ENCODE data around the gene KCTD21. TPM values are rescaled to one million over a fixed set of nuclear protein-coding genes. Genes with fewer than 3 reads are reported as not detected.
A peak's percentile ranks its signal among the peaks of the same experiment; 100 is the strongest.
"Not testable (repeated sequence)": the region's sequence is repeated elsewhere in the genome, so short reads cannot be mapped to it uniquely, and the experiment has no call there.

The KCTD21 gene
- 10 to 100 TPM in 3 of 4 donors, 1 to 10 TPM in 1; 8.7 to 25.2 (median 16.9) TPM for total RNA-seq

GRCh38 chr11:78188286-78189173 lies at the start of gene KCTD21, which contains the start of gene USP35:
TSS of gene KCTD21 (minus strand) at chr11:78188626. CDS start at chr11:78174554, 14,072 bp downstream.
TSS of gene USP35 (plus strand) at chr11:78188919. CDS start at chr11:78196246, 7,327 bp downstream.
- peak within 1 kb of the TSS; percentile 82 to 94 (median 86) for H3K27ac ChIP-seq
- no peaks in the 10 kb centered on the region for H3K27me3 ChIP-seq
- no peaks in the 10 kb centered on the region for H3K9me3 ChIP-seq
- H3K4me1 ChIP-seq: peaks cover 0 to 25% (median 8%) of the 10 kb centered on the region in 4 donors
- TF ChIP-seq CTCF (IDR thresholded peaks at IDR 0.05): no peak
- TF ChIP-seq POLR2A (IDR thresholded peaks at IDR 0.05): peak; percentile 78 to 89
- peak within 1 kb of the TSS; percentile 83 to 98 (median 96) for H3K4me3 ChIP-seq
- peak; percentile 92 to 98 (median 97) for DNase-seq
- H3K36me3 ChIP-seq: no peaks in the 10 kb centered on the region

GRCh38 chr11:78237293-78238046 lies 49.0 kb upstream of the KCTD21 start:
- H3K36me3 ChIP-seq: no peaks in the 10 kb centered on the region
- H3K27ac ChIP-seq: no peak overlapping the region
- H3K4me1 ChIP-seq: no peaks in the 10 kb centered on the region
- no peak for DNase-seq
- H3K27me3 ChIP-seq: no peaks in the 10 kb centered on the region
- H3K4me3 ChIP-seq: no peak overlapping the region
- TF ChIP-seq POLR2A (IDR thresholded peaks at IDR 0.05) (no peak), CTCF (IDR thresholded peaks at IDR 0.05) (no peak)
- H3K9me3 ChIP-seq: no peaks in the 10 kb centered on the region

GRCh38 chr11:78234006-78234405 lies 45.6 kb upstream of the KCTD21 start:
- no peaks in the 10 kb centered on the region for H3K36me3 ChIP-seq
- H3K27me3 ChIP-seq: no peaks in the 10 kb centered on the region
- no peak for DNase-seq
- no peak overlapping the region for H3K27ac ChIP-seq
- H3K4me1 ChIP-seq: peaks cover 0 to 9% (median 0%) of the 10 kb centered on the region in 4 donors
- no peaks in the 10 kb centered on the region for H3K9me3 ChIP-seq
- no peak overlapping the region for H3K4me3 ChIP-seq
- TF ChIP-seq CTCF (IDR thresholded peaks at IDR 0.05) (no peak), POLR2A (IDR thresholded peaks at IDR 0.05) (no peak)

GRCh38 chr11:78233046-78233445 lies 44.6 kb upstream of the KCTD21 start:
- not testable (repeated sequence) for H3K4me3 ChIP-seq, H3K4me1 ChIP-seq, H3K9me3 ChIP-seq, H3K27me3 ChIP-seq, DNase-seq, H3K27ac ChIP-seq, H3K36me3 ChIP-seq

GRCh38 chr11:78231962-78232501 lies 43.6 kb upstream of the KCTD21 start:
- no peaks in the 10 kb centered on the region for H3K9me3 ChIP-seq
- no peaks in the 10 kb centered on the region for H3K36me3 ChIP-seq
- peaks cover 0 to 9% (median 0%) of the 10 kb centered on the region in 4 donors for H3K4me1 ChIP-seq
- TF ChIP-seq POLR2A (IDR thresholded peaks at IDR 0.05) (no peak), CTCF (IDR thresholded peaks at IDR 0.05) (no peak)
- no peaks in the 10 kb centered on the region for H3K27me3 ChIP-seq
- H3K27ac ChIP-seq: no peak overlapping the region
- DNase-seq: no peak
- no peak overlapping the region for H3K4me3 ChIP-seq
